HG02852 (cell line): Measurements from ENCODE around the gene SLC37A1.

Experiments
- ATAC-seq: cut with Tn5 transposase; IDR thresholded peaks from one replicate; pipeline ENCODE4 v1.9.1; 2021; ENCODE audit warnings: mild to moderate bottlenecking, moderate library complexity; ENCODE audit not compliant: unreplicated experiment

SLC37A1 gene

GRCh38 chr21:42478504-42478903 lies 35.1 kb upstream of the SLC37A1 start:
- ATAC-seq: no peak

- ATAC-seq: no peak
These were observed 34.1 kb upstream of the SLC37A1 start for GRCh38 chr21:42479582-42479981.

- ATAC-seq: no peak
These were observed 32.9 kb upstream of the SLC37A1 start for GRCh38 chr21:42480736-42481135.

GRCh38 chr21:42481169-42481568 lies 32.5 kb upstream of the SLC37A1 start:
- no peak for ATAC-seq

GRCh38 chr21:42484966-42485365 lies 28.7 kb upstream of the SLC37A1 start:
- no peak for ATAC-seq

GRCh38 chr21:42486072-42486471 lies 27.6 kb upstream of the SLC37A1 start:
- no peak for ATAC-seq

- ATAC-seq: no peak
These were observed 27.1 kb upstream of the SLC37A1 start for GRCh38 chr21:42486531-42486930.

- ATAC-seq: no peak
These were observed 24.6 kb upstream of the SLC37A1 start for GRCh38 chr21:42489006-42489563.

GRCh38 chr21:42489991-42490390 lies 23.7 kb upstream of the SLC37A1 start:
- no peak for ATAC-seq

- no peak for ATAC-seq
These were observed 22.9 kb upstream of the SLC37A1 start for GRCh38 chr21:42490720-42491119.

GRCh38 chr21:42491328-42491727 lies 22.3 kb upstream of the SLC37A1 start:
- no peak for ATAC-seq

- no peak for ATAC-seq
These were observed 21.5 kb upstream of the SLC37A1 start for GRCh38 chr21:42492201-42492600.

GRCh38 chr21:42493109-42494060 lies 20.3 kb upstream of the SLC37A1 start:
- no peak for ATAC-seq

- no peak for ATAC-seq
These were observed 18.6 kb upstream of the SLC37A1 start for GRCh38 chr21:42495027-42495426.

GRCh38 chr21:42495765-42496119 lies 17.9 kb upstream of the SLC37A1 start:
- peak; percentile 18 for ATAC-seq

- peak; percentile 97 for ATAC-seq
These were observed 17.4 kb upstream of the SLC37A1 start, which contains the start of gene RSPH1 for GRCh38 chr21:42496120-42496838. Gene RSPH1 (minus strand): TSS chr21:42496224. CDS start chr21:42496186, 38 bp downstream.

- ATAC-seq: no peak
These were observed 16.8 kb upstream of the SLC37A1 start for GRCh38 chr21:42496839-42497202.

- ATAC-seq: no peak
These were observed 15.6 kb upstream of the SLC37A1 start for GRCh38 chr21:42498012-42498411.

- ATAC-seq: no peak
These were observed 14.1 kb upstream of the SLC37A1 start for GRCh38 chr21:42499444-42500112.

- no peak for ATAC-seq
These were observed 13.4 kb upstream of the SLC37A1 start for GRCh38 chr21:42500225-42500624.

GRCh38 chr21:42500736-42501135 lies 12.9 kb upstream of the SLC37A1 start:
- ATAC-seq: no peak
